ENCODE measurements around the gene RNF25.

RNF25 gene

GRCh38 chr2:218671654-218672566 is at the start of gene RNF25, which contains the start of gene STK36:
RNF25 (minus strand) TSS chr2:218672002; CDS start chr2:218671970, 32 bp downstream.
STK36 (plus strand) TSS chr2:218672086; CDS start chr2:218672830, 744 bp downstream.
- DNase-seq = peak; percentile 81 to 82

GRCh38 chr2:218721488-218721887 is 49.7 kb upstream of the RNF25 start:
- DNase-seq = no peak

- DNase-seq = no peak
These were observed 48.5 kb upstream of the RNF25 start for GRCh38 chr2:218720048-218721041.

GRCh38 chr2:218719457-218719856 is 47.7 kb upstream of the RNF25 start:
- no peak for DNase-seq

- DNase-seq = no peak
These were observed 46.3 kb upstream of the RNF25 start for GRCh38 chr2:218718058-218718457.

GRCh38 chr2:218717262-218717661 is 45.5 kb upstream of the RNF25 start:
- no peak for DNase-seq

- DNase-seq = no peak
These were observed 44.3 kb upstream of the RNF25 start for GRCh38 chr2:218716070-218716469.

- DNase-seq = no peak
These were observed 42.1 kb upstream of the RNF25 start for GRCh38 chr2:218713922-218714321.

GRCh38 chr2:218711550-218711929 is 39.7 kb upstream of the RNF25 start:
- no peak for DNase-seq

- peak; percentile 97 for DNase-seq
These were observed 39.1 kb upstream of the RNF25 start, which contains the start of gene TTLL4 for GRCh38 chr2:218710687-218711549. TTLL4 (plus strand) TSS chr2:218710835; CDS start chr2:218737677, 26,842 bp downstream.

- no peak for DNase-seq
These were observed 38.5 kb upstream of the RNF25 start for GRCh38 chr2:218710334-218710686.

GRCh38 chr2:218709908-218710307 is 38.1 kb upstream of the RNF25 start:
- no peak for DNase-seq

GRCh38 chr2:218708086-218708485 is 36.3 kb upstream of the RNF25 start:
- no peak for DNase-seq

- no peak for DNase-seq
These were observed 31.5 kb upstream of the RNF25 start for GRCh38 chr2:218703341-218703740.

GRCh38 chr2:218701806-218702205 is 30.0 kb upstream of the RNF25 start:
- DNase-seq = peak in 1 of 2 donors; percentile 32

- DNase-seq = no peak
These were observed 27.1 kb upstream of the RNF25 start for GRCh38 chr2:218698885-218699284.

GRCh38 chr2:218694405-218695145 is 22.8 kb upstream of the RNF25 start:
- no peak for DNase-seq

GRCh38 chr2:218691234-218691633 is 19.4 kb upstream of the RNF25 start:
- no peak for DNase-seq

- DNase-seq = peak in 1 of 2 donors; percentile 85
These were observed 15.7 kb upstream of the RNF25 start for GRCh38 chr2:218687400-218688060.

- DNase-seq = no peak
These were observed 8.3 kb upstream of the RNF25 start for GRCh38 chr2:218680061-218680460.

GRCh38 chr2:218679119-218679518 is 7.3 kb upstream of the RNF25 start:
- no peak for DNase-seq
